ENCODE results near the gene ACVR1C.
A peak's percentile ranks its signal among the peaks of the same experiment; 100 is the strongest.
"Not testable (repeated sequence)": the region's sequence is repeated elsewhere in the genome, so short reads cannot be mapped to it uniquely, and the experiment has no call there.

The ACVR1C gene

GRCh38 chr2:157559061-157559460 lies 69.6 kb downstream of the ACVR1C start:
- no peak for FAIRE-seq
- DNase-seq (ENCODE audit: insufficient read length, low spot score), result no peak

GRCh38 chr2:157557770-157558169 lies 70.9 kb downstream of the ACVR1C start:
- FAIRE-seq (no peak), DNase-seq (ENCODE audit: insufficient read length, low spot score) (no peak)
- TF ChIP-seq SPI1 (IDR thresholded peaks at IDR 0.05; ENCODE audit: low read depth, low read length) (no peak), POLR2A (IDR thresholded peaks at IDR 0.05; ENCODE audit: low read depth, low read length) (no peak), TAF1 (IDR thresholded peaks at IDR 0.05; ENCODE audit: low read depth, low read length) (no peak), PAX5 (IDR thresholded peaks at IDR 0.05; ENCODE audit: insufficient read depth, low read length, severe bottlenecking) (no peak), POLR2AphosphoS5 (IDR thresholded peaks at IDR 0.05; ENCODE audit: low read depth, low read length) (no peak), POU2F2 (IDR thresholded peaks at IDR 0.05; ENCODE audit: low read depth, low read length) (no peak)

More at GRCh38 chr2:157559061-157559460, 69.6 kb downstream of the ACVR1C start:
- no peak for TF ChIP-seq POLR2AphosphoS5 (IDR thresholded peaks at IDR 0.05; ENCODE audit: low read depth, low read length)
- no peak for TF ChIP-seq PAX5 (IDR thresholded peaks at IDR 0.05; ENCODE audit: insufficient read depth, low read length, severe bottlenecking)

- no peak for FAIRE-seq
- DNase-seq (ENCODE audit: insufficient read length, low spot score), result no peak
- TF ChIP-seq SPI1 (IDR thresholded peaks at IDR 0.05; ENCODE audit: low read depth, low read length) (no peak), POLR2AphosphoS5 (IDR thresholded peaks at IDR 0.05; ENCODE audit: low read depth, low read length) (no peak)
Observed at GRCh38 chr2:157540102-157540501, 88.6 kb downstream of the ACVR1C start.

- TF ChIP-seq POLR2A (IDR thresholded peaks at IDR 0.05; ENCODE audit: low read depth, low read length) (no peak), POU2F2 (IDR thresholded peaks at IDR 0.05; ENCODE audit: low read depth, low read length) (no peak), SPI1 (IDR thresholded peaks at IDR 0.05; ENCODE audit: low read depth, low read length) (no peak), PAX5 (IDR thresholded peaks at IDR 0.05; ENCODE audit: insufficient read depth, low read length, severe bottlenecking) (no peak), POLR2AphosphoS5 (IDR thresholded peaks at IDR 0.05; ENCODE audit: low read depth, low read length) (no peak), TAF1 (IDR thresholded peaks at IDR 0.05; ENCODE audit: low read depth, low read length) (no peak)
- FAIRE-seq (no peak), DNase-seq (ENCODE audit: insufficient read length, low spot score) (no peak)
Observed at GRCh38 chr2:157538064-157538463, 90.6 kb downstream of the ACVR1C start.

GRCh38 chr2:157536815-157537214 lies 91.8 kb downstream of the ACVR1C start:
- FAIRE-seq, result no peak
- TF ChIP-seq POU2F2 (IDR thresholded peaks at IDR 0.05; ENCODE audit: low read depth, low read length) (no peak), SPI1 (IDR thresholded peaks at IDR 0.05; ENCODE audit: low read depth, low read length) (no peak), TAF1 (IDR thresholded peaks at IDR 0.05; ENCODE audit: low read depth, low read length) (no peak), POLR2AphosphoS5 (IDR thresholded peaks at IDR 0.05; ENCODE audit: low read depth, low read length) (no peak), PAX5 (IDR thresholded peaks at IDR 0.05; ENCODE audit: insufficient read depth, low read length, severe bottlenecking) (no peak), POLR2A (IDR thresholded peaks at IDR 0.05; ENCODE audit: low read depth, low read length) (no peak)
- no peak for DNase-seq (ENCODE audit: insufficient read length, low spot score)

- DNase-seq (ENCODE audit: insufficient read length, low spot score), result no peak
- no peak for FAIRE-seq
- TF ChIP-seq POU2F2 (IDR thresholded peaks at IDR 0.05; ENCODE audit: low read depth, low read length) (no peak), SPI1 (IDR thresholded peaks at IDR 0.05; ENCODE audit: low read depth, low read length) (no peak)
Observed at GRCh38 chr2:157528963-157529751, 99.5 kb downstream of the ACVR1C start.

- TF ChIP-seq POU2F2 (IDR thresholded peaks at IDR 0.05; ENCODE audit: low read depth, low read length), result no peak
- TF ChIP-seq PAX5 (IDR thresholded peaks at IDR 0.05; ENCODE audit: insufficient read depth, low read length, severe bottlenecking), result no peak
- TF ChIP-seq SPI1 (IDR thresholded peaks at IDR 0.05; ENCODE audit: low read depth, low read length), result no peak
- DNase-seq (ENCODE audit: insufficient read length, low spot score), result no peak
- peak; percentile 48 for FAIRE-seq
Observed at GRCh38 chr2:157526070-157526469, 102.6 kb downstream of the ACVR1C start.

- DNase-seq (ENCODE audit: insufficient read length, low spot score) (no peak), FAIRE-seq (no peak)
- TF ChIP-seq SPI1 (IDR thresholded peaks at IDR 0.05; ENCODE audit: low read depth, low read length) (peak; percentile 42; the same call in 1 of the 2 replicates), POLR2AphosphoS5 (IDR thresholded peaks at IDR 0.05; ENCODE audit: low read depth, low read length) (no peak), POLR2A (IDR thresholded peaks at IDR 0.05; ENCODE audit: low read depth, low read length) (no peak), PAX5 (IDR thresholded peaks at IDR 0.05; ENCODE audit: insufficient read depth, low read length, severe bottlenecking) (no peak)
Observed at GRCh38 chr2:157523270-157524247, 105.1 kb downstream of the ACVR1C start.

GRCh38 chr2:157514966-157515365 lies 113.7 kb downstream of the ACVR1C start:
- DNase-seq (ENCODE audit: insufficient read length, low spot score); FAIRE-seq: not testable (repeated sequence)

- DNase-seq (ENCODE audit: insufficient read length, low spot score) (no peak), FAIRE-seq (no peak)
- no peak for TF ChIP-seq POLR2AphosphoS5 (IDR thresholded peaks at IDR 0.05; ENCODE audit: low read depth, low read length)
- no peak for TF ChIP-seq POLR2A (IDR thresholded peaks at IDR 0.05; ENCODE audit: low read depth, low read length)
- TF ChIP-seq SPI1 (IDR thresholded peaks at IDR 0.05; ENCODE audit: low read depth, low read length), result no peak
- no peak for TF ChIP-seq POU2F2 (IDR thresholded peaks at IDR 0.05; ENCODE audit: low read depth, low read length)
- TF ChIP-seq TAF1 (IDR thresholded peaks at IDR 0.05; ENCODE audit: low read depth, low read length), result no peak
- TF ChIP-seq PAX5 (IDR thresholded peaks at IDR 0.05; ENCODE audit: insufficient read depth, low read length, severe bottlenecking), result no peak
Observed at GRCh38 chr2:157509744-157510143, 118.9 kb downstream of the ACVR1C start.
